ENCODE data around the gene MLLT11. TPM values are rescaled to one million over a fixed set of nuclear protein-coding genes. Genes with fewer than 3 reads are reported as not detected.

MLLT11 gene
- polyA plus RNA-seq, 3 donors = 0.38 to 0.93 (median 0.40) TPM

DNA sequence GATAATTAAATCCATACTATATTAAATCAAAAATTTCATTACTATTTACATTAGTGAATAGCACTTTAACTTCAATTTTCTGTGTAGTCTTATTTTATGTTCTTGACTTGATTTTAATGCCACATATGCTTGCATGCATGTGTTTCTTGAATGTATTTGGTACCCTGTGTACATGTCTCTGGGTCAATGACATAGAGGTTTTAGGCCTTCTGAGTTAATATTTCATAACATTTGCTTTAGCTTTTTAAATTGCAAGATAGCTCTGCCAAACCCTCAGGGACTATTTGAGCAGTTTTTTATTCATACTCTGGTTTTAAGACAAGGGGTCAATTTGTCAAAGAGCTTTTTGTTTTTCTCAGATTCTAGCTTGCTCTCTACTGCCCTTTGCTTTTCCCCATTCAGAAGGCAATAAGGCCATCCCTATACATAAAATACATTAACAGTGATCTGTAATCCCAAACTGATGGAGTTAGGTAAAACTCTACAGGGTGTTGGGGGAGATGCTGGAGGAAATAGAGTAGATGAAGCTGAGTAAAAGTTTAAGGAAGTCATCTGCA is 5.0 kb downstream of the MLLT11 start:
- no peak overlapping the region for H2AFZ ChIP-seq (ENCODE audit: insufficient read depth, low read depth, low read length, poor library complexity, severe bottlenecking)
- no peak overlapping the region for H3K9ac ChIP-seq (ENCODE audit: insufficient read depth, low read length, poor library complexity, severe bottlenecking)
- H3K4me2 ChIP-seq (replicated peaks; ENCODE audit: extremely low read depth, low read length, poor library complexity, severe bottlenecking) = no peak overlapping the region
- no peak overlapping the region for H3K4me3 ChIP-seq (replicated peaks in 1 of 3; ENCODE audit: low read depth in 2 of 3, low read length in 3 of 3)
- Mint-ChIP-seq H3K27me3 (ENCODE audit: low read depth in 3 of 3) (no peaks in the 10 kb centered on the region), H3K4me3 (no peak overlapping the region), H3K36me3 (peaks cover 0 to 1% of the 10 kb centered on the region in 2 donors), H3K4me1 (peaks cover 8% of the 10 kb centered on the region), H3K27ac (no peak overlapping the region), H3K9me3 (no peaks in the 10 kb centered on the region)
- no peaks in the 10 kb centered on the region for H3K9me3 ChIP-seq (replicated peaks in 1 of 2; ENCODE audit: control insufficient read depth in 1 of 2, insufficient read depth in 1 of 2, low read length in 2 of 2)
- no peaks in the 10 kb centered on the region for H3K79me2 ChIP-seq (ENCODE audit: insufficient read depth, low read length)
- H4K20me1 ChIP-seq (ENCODE audit: insufficient read depth, low read length) = no peaks in the 10 kb centered on the region
- peaks cover 11 to 18% of the 10 kb centered on the region in 2 donors for H3K4me1 ChIP-seq (ENCODE audit: control insufficient read depth in 1 of 2, insufficient read depth in 2 of 2, low read length in 2 of 2)
- TF ChIP-seq CTCF (IDR thresholded peaks at IDR 0.05) = no peak
- H3K27me3 ChIP-seq (ENCODE audit: control insufficient read depth in 2 of 2, insufficient read depth in 2 of 2, low read length in 2 of 2) = no peaks in the 10 kb centered on the region
- intact Hi-C loops (cut with micrococcal nuclease) = no loop called here
- no peaks in the 10 kb centered on the region for H3K36me3 ChIP-seq (replicated peaks in 1 of 2; ENCODE audit: control insufficient read depth in 1 of 2, insufficient read depth in 2 of 2, low read length in 2 of 2)
- no peak for DNase-seq
- no peak overlapping the region for H3K27ac ChIP-seq (ENCODE audit: low read depth in 1 of 2, low read length in 2 of 2)

DNA sequence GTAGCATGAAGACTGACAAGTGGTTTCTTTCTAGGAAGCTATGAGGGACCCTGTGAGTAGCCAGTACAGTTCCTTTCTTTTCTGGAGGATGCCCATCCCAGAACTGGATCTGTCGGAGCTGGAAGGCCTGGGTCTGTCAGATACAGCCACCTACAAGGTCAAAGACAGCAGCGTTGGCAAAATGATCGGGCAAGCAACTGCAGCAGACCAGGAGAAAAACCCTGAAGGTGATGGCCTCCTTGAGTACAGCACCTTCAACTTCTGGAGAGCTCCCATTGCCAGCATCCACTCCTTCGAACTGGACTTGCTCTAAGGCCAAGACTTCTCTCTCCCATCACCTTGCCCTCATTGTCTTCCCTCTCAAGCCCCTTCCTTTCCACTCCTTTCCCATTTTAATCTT is 7.0 kb downstream of the MLLT11 start:
- H3K4me3 Mint-ChIP-seq = no peak overlapping the region
- no peaks in the 10 kb centered on the region for H3K27me3 Mint-ChIP-seq (ENCODE audit: low read depth in 3 of 3)
- H3K36me3 ChIP-seq (replicated peaks in 1 of 2; ENCODE audit: control insufficient read depth in 1 of 2, insufficient read depth in 2 of 2, low read length in 2 of 2) = no peaks in the 10 kb centered on the region
- DNase-seq = no peak
- peak overlapping the region in 1 of 7 donors; percentile 50 for H3K27ac Mint-ChIP-seq
- H4K20me1 ChIP-seq (ENCODE audit: insufficient read depth, low read length) = no peaks in the 10 kb centered on the region
- H3K4me1 Mint-ChIP-seq = peaks cover 8% of the 10 kb centered on the region
- no peaks in the 10 kb centered on the region for H3K9me3 ChIP-seq (replicated peaks in 1 of 2; ENCODE audit: control insufficient read depth in 1 of 2, insufficient read depth in 1 of 2, low read length in 2 of 2)
- H3K9ac ChIP-seq (ENCODE audit: insufficient read depth, low read length, poor library complexity, severe bottlenecking) = no peak overlapping the region
- no peak overlapping the region for H3K4me3 ChIP-seq (replicated peaks in 1 of 3; ENCODE audit: low read depth in 2 of 3, low read length in 3 of 3)
- H3K4me1 ChIP-seq (ENCODE audit: control insufficient read depth in 1 of 2, insufficient read depth in 2 of 2, low read length in 2 of 2) = peaks cover 15 to 23% of the 10 kb centered on the region in 2 donors
- H3K27ac ChIP-seq (ENCODE audit: low read depth in 1 of 2, low read length in 2 of 2) = no peak overlapping the region
- no peaks in the 10 kb centered on the region for H3K27me3 ChIP-seq (ENCODE audit: control insufficient read depth in 2 of 2, insufficient read depth in 2 of 2, low read length in 2 of 2)
- no peak overlapping the region for H2AFZ ChIP-seq (ENCODE audit: insufficient read depth, low read depth, low read length, poor library complexity, severe bottlenecking)
- TF ChIP-seq CTCF (IDR thresholded peaks at IDR 0.05) = no peak
- WGBS (ENCODE audit: insufficient coverage) = 100% methylated on average over 4 of the region's 4 CpGs
- no peaks in the 10 kb centered on the region for H3K9me3 Mint-ChIP-seq
- intact Hi-C loops (cut with micrococcal nuclease) = no loop called here
- no peaks in the 10 kb centered on the region for H3K36me3 Mint-ChIP-seq
- H3K4me2 ChIP-seq (replicated peaks; ENCODE audit: extremely low read depth, low read length, poor library complexity, severe bottlenecking) = no peak overlapping the region
- H3K79me2 ChIP-seq (ENCODE audit: insufficient read depth, low read length) = peaks cover 14% of the 10 kb centered on the region

Data from CD14-positive monocyte (primary cell).